OCI-LY7 (cell line): ENCODE data around the gene FGD2. TPM values are rescaled to one million over a fixed set of nuclear protein-coding genes. Genes with fewer than 3 reads are reported as not detected.

Experiments
- BruUV-seq: library from RNA; stranded (reverse); fragments of 400-500 nt; replicated peaks from 2 replicates; lab custom pipeline; 2021; lab: Mats Ljungman, UMichigan
- CTCF ChIA-PET: fragments of 300-600 bp; sonication (Branson Sonifier 250); formaldehyde crosslinking; loops from one replicate; lab custom pipeline; 2022; ENCODE audit warnings: antibody characterized with exemption; ENCODE audit not compliant: unreplicated experiment; lab: Charles Lee
- POLR2A ChIA-PET: fragments of 300-600 bp; sonication (Branson Sonifier 250); formaldehyde crosslinking; loops from one replicate; lab custom pipeline; 2022; ENCODE audit warnings: antibody characterized with exemption; lab: Charles Lee
- DNase-seq: peaks from one replicate; pipeline ENCODE4 v3.0.0-alpha.2; 2015; ENCODE audit warnings: low spot score
- H2AFZ ChIP-seq: fragments of 200-600 bp; sonication (generic), shearing (Covaris generic); 2 replicates; pipeline ENCODE4 v1.6.1; 2014; ENCODE audit warnings: mild to moderate bottlenecking, antibody characterized with exemption, low read length, moderate library complexity
- H3K27ac ChIP-seq: fragments of 200-600 bp; sonication (generic); 2 replicates; pipeline ENCODE4 v1.5.1; 2014; ENCODE audit warnings: mixed run types, low read depth, mild to moderate bottlenecking, moderate library complexity, low read length, inconsistent platforms; ENCODE audit not compliant: poor library complexity, severe bottlenecking
- H3K36me3 ChIP-seq: fragments of 200-600 bp; sonication (generic); 2 replicates; pipeline ENCODE4 v1.6.1; 2014; ENCODE audit warnings: mild to moderate bottlenecking, antibody characterized with exemption, low read length, moderate library complexity, mixed read lengths; ENCODE audit not compliant: insufficient read depth
- H3K4me1 ChIP-seq: fragments of 200-600 bp; sonication (generic); 2 replicates; pipeline ENCODE4 v1.5.1; 2014; ENCODE audit warnings: mild to moderate bottlenecking, low read length; ENCODE audit not compliant: insufficient read depth, poor library complexity, severe bottlenecking
- H3K4me2 ChIP-seq: fragments of 200-600 bp; sonication (generic); 2 replicates; pipeline ENCODE4 v1.6.1; 2014; ENCODE audit warnings: mild to moderate bottlenecking, low read length
- H3K4me3 ChIP-seq: fragments of 200-600 bp; sonication (generic); 2 replicates; pipeline ENCODE4 v1.5.1; 2014; ENCODE audit warnings: mild to moderate bottlenecking, low read depth, low read length; ENCODE audit not compliant: poor library complexity, severe bottlenecking
- H3K79me2 ChIP-seq: fragments of 200-600 bp; sonication (generic); 2 replicates; pipeline ENCODE4 v1.6.1; 2016; ENCODE audit warnings: low read depth, mild to moderate bottlenecking, low read length, moderate library complexity, mixed read lengths; ENCODE audit not compliant: insufficient read depth
- H3K9me2 ChIP-seq: fragments of 200-600 bp; sonication (generic); 2 replicates; pipeline ENCODE4 v1.6.1; 2016; ENCODE audit warnings: mild to moderate bottlenecking, low read length, mixed read lengths; ENCODE audit not compliant: insufficient read depth
- H3K9me3 ChIP-seq: fragments of 200-600 bp; sonication (generic); 2 replicates; pipeline ENCODE4 v1.6.1; 2014; ENCODE audit warnings: mild to moderate bottlenecking, mixed run types, low read length, mixed read lengths
- H4K20me1 ChIP-seq: fragments of 200-600 bp; sonication (generic); 2 replicates; pipeline ENCODE4 v1.6.1; 2014; ENCODE audit warnings: mild to moderate bottlenecking, antibody characterized with exemption, low read length, moderate library complexity, mixed read lengths; ENCODE audit not compliant: insufficient read depth
- EZH2phosphoT487 ChIP-seq: fragments of 200-600 bp; sonication (generic); IDR thresholded peaks from 2 replicates; pipeline ENCODE4 v1.6.1; 2018; ENCODE audit warnings: low read depth, borderline replicate concordance, mild to moderate bottlenecking, mixed run types, antibody characterized with exemption, low read length, moderate library complexity, mixed read lengths
- intact Hi-C: fragments of 100-400 bp; cut with micrococcal nuclease; formaldehyde crosslinking; loops from one replicate; pipeline ENCODE4 v1.10.0; 2022; ENCODE audit not compliant: unreplicated experiment
- total RNA-seq, 2 experiments: library from RNA; depleted of rRNA in 1 of 2; stranded (reverse); fragments of >200 nt in 1 of 2; shearing (Covaris generic) in 1 of 2; gene quantifications; 2 replicates each; pipeline ENCODE4 v1.2.3, GENCODE V29; 2014 to 2022
- TF ChIP-seq, protein P1 (sequence below): fragments of 200-600 bp; sonication (generic); conservative IDR thresholded peaks from 2 replicates; pipeline ENCODE4 v1.5.1; 2014; ENCODE audit warnings: mild to moderate bottlenecking, antibody characterized with exemption, low read length, moderate library complexity, mixed read lengths

Gene FGD2
- total RNA-seq, 2 experiments from 2014 or later: 27.8 to 48.6 TPM

GRCh38 chr6:37017606-37018197 lies 12.2 kb downstream of the FGD2 start:
- ChIA-PET CTCF (interaction anchor here (0.6 to 1.7 kb wide), 17 partner anchors 11 to 240 kb away, joined by 3 to 31 read pairs (median 5); partner anchors contain the start of genes C6orf89 and TMEM217), POLR2A (interaction anchor here (0.7 to 2.2 kb wide), 5 partner anchors 11 to 133 kb away, joined by 3 to 12 read pairs (median 6); no protein-coding TSS in a partner anchor)
- no peak for DNase-seq
- peaks cover 13% of the 10 kb centered on the region for H3K4me1 ChIP-seq
- no peaks in the 10 kb centered on the region for H4K20me1 ChIP-seq
- H3K4me2 ChIP-seq: no peak overlapping the region; the same call in 1 of the 2 replicates
- H3K9me2 ChIP-seq: no peaks in the 10 kb centered on the region
- no TSS peak for BruUV-seq
- H3K4me3 ChIP-seq: no peak overlapping the region
- no peak overlapping the region for H3K27ac ChIP-seq
- intact Hi-C loops: loop anchor here (1.0 to 5.0 kb wide), 7 partner anchors 33 to 251 kb away; partner anchors contain the start of gene C6orf89
- no peaks in the 10 kb centered on the region for H3K36me3 ChIP-seq
- H2AFZ ChIP-seq: no peak overlapping the region
- TF ChIP-seq EZH2phosphoT487: no peak
- TF ChIP-seq, protein P1, sequence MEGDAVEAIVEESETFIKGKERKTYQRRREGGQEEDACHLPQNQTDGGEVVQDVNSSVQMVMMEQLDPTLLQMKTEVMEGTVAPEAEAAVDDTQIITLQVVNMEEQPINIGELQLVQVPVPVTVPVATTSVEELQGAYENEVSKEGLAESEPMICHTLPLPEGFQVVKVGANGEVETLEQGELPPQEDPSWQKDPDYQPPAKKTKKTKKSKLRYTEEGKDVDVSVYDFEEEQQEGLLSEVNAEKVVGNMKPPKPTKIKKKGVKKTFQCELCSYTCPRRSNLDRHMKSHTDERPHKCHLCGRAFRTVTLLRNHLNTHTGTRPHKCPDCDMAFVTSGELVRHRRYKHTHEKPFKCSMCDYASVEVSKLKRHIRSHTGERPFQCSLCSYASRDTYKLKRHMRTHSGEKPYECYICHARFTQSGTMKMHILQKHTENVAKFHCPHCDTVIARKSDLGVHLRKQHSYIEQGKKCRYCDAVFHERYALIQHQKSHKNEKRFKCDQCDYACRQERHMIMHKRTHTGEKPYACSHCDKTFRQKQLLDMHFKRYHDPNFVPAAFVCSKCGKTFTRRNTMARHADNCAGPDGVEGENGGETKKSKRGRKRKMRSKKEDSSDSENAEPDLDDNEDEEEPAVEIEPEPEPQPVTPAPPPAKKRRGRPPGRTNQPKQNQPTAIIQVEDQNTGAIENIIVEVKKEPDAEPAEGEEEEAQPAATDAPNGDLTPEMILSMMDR: no peak
- no peaks in the 10 kb centered on the region for H3K9me3 ChIP-seq
- H3K79me2 ChIP-seq: no peaks in the 10 kb centered on the region

DNA sequence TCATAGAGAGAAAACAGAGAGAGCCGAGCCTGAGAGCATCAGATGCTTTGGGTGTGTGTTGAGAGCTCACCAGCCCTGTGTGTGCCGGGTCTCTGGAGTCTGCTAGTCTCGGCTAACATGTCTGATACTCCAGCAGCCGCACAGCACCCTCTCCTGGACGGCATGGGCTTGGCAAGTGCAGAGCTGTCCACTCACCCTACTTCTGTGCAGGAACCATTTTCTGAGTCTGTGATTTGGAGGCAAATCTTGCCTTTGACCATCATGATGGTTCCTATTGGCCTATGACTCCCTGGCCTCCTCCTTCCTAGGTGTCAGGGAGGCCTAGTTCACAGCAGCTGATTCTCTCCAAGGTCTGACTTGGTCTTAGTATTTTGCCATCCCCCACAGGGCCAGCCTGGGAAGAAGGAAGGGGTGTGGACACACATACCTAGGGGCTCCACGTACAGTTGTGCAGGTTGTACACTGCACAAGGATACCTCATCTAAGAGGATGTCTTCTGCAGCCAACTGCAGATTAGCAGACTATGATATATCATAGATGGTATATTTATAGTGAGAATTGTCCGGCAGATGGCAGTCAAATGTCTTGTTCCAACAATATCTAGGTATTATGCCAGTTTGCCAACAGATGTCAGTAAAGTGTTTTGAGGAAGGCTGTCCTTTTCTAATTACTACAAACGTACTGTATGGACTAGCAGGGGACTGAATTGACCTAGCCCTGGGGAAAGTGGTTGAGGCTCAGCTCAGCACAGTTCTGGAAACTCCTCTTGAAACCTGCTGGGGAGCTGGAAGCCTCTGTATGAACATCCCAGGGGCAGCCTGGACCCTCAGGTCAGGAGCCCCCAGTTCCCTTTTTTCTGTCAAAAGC lies 13.0 kb downstream of the FGD2 start:
- Histone ChIP-seq H3K4me2 (peak overlapping the region; percentile 24; the same call in 1 of the 2 replicates), H3K9me3 (no peaks in the 10 kb centered on the region), H3K27ac (no peak overlapping the region), H3K79me2 (no peaks in the 10 kb centered on the region), H3K4me1 (peaks cover 13% of the 10 kb centered on the region), H4K20me1 (no peaks in the 10 kb centered on the region), H2AFZ (no peak overlapping the region), H3K36me3 (no peaks in the 10 kb centered on the region), H3K4me3 (no peak overlapping the region), H3K9me2 (no peaks in the 10 kb centered on the region)
- intact Hi-C loops: loop anchor here (1.0 to 5.0 kb wide), 7 partner anchors 32 to 252 kb away; partner anchors contain the start of gene C6orf89
- BruUV-seq: no TSS peak
- DNase-seq: peak; percentile 91
- CTCF ChIA-PET: interaction anchor here (0.6 to 1.7 kb wide), 17 partner anchors 11 to 240 kb away, joined by 3 to 31 read pairs (median 5); partner anchors contain the start of genes C6orf89 and TMEM217
- TF ChIP-seq EZH2phosphoT487: no peak
- TF ChIP-seq, protein P1: peak; percentile 93
- POLR2A ChIA-PET: interaction anchor here (0.7 to 2.2 kb wide), 6 partner anchors 12 to 133 kb away, joined by 3 to 12 read pairs (median 5); no protein-coding TSS in a partner anchor
